DMS114 treated with DMSO at 0.1 percent for 48 hours (cell line): Measurements from ENCODE around the gene BHLHE41.

ENCODE experiments used
- DNase-seq: peaks from one replicate; lab custom pipeline; 2025; ENCODE audit not compliant: unreplicated experiment; lab: John Stamatoyannopoulos, UW

Gene BHLHE41

DNA sequence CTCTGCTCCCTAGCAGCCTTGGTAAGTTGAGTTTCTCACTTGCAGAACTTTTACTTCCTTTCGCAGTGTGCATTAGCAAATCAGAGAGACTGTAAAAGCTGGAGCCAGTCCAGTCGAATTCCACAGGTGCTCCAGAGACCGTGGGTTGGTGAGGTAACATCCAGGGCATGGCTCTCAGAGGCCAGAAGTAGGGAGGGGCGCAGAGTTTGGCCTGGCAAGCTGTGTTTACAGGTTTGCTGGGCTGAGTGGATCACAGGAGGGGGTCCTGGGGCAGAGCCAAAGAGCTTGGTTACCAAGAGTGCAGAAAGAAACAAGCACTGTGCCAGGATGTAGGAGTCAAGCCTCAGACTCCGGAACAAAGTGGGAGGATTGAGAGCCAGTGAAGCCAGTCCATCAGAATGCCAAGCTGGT, 10.2 kb upstream of the BHLHE41 start:
- DNase-seq: no peak

DNA sequence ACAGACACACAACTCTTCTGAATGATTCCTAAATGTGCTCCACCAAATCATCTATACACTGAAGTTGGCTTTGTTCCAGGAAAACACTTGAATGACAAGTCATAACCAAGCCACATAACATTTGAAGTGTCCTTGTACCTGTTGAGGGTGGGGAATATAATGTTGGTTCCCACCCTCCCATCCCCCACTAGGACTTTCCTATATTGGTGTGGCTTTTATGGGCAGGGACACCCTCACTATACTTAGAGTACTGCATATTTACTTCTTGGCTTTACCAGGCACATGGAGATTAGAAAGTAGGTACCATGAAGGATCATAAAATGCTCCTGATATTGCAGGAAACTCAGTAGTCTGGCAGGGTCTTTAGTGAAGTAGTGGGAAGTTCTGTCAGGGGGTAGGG, 9.7 kb upstream of the BHLHE41 start:
- DNase-seq: no peak

DNA sequence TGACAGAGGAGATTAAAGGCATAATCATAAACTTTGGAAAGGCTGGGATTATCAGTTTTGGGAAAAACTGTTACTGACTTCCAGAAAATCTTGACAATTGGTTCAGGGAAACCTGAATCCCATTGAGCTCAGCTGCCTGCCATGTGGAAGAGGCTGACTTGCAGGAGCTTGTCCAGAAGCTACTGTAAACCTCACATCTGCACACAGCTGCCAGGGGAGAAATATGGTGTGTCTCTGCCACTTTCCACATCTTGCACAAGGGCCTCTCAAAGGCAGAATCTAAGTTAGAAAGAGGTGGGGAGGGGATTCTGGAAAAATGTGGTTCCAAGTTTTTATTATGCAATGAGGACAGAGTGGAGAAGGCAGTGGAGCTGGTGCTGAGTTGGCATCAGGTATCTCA, 8.7 kb upstream of the BHLHE41 start:
- DNase-seq: no peak

DNA sequence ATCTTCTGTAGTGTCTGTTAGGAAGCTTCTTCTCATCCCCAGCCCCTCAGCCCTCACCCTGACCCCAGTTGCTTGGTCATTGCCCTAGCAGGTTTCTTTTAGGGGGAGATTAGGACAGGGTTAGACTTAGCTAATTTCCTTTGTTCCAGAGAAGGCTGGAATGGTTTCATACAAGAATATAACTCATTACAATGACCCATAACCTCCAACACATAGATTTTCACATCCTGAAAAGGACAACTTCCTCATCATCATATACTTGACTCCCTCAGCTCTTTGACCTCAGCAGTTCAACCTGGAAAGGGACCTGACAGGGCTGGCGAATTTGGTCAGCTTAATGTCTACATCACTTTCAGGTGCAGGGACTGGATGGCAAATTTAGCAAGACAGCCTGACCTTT, 8.0 kb upstream of the BHLHE41 start:
- DNase-seq: no peak

DNA sequence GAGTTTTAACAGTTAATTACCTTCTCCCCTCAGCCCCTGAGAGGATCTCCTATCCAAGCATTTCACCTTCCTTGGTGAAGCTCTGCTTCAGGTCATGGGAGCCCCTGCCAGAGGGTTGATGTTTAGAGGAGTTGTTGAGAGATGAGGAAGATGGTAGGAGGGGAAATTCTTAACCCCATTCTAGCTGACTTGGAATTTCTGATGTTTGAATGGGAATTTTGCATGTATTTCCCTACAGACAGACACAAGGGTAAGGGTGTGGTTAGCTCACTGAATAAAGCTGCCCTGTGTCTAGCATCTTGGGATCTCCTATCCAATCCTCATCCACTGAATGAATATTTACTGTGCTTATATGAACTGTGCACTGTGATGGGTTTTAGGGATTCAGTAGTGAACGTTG, 7.1 kb upstream of the BHLHE41 start:
- DNase-seq: no peak

DNA sequence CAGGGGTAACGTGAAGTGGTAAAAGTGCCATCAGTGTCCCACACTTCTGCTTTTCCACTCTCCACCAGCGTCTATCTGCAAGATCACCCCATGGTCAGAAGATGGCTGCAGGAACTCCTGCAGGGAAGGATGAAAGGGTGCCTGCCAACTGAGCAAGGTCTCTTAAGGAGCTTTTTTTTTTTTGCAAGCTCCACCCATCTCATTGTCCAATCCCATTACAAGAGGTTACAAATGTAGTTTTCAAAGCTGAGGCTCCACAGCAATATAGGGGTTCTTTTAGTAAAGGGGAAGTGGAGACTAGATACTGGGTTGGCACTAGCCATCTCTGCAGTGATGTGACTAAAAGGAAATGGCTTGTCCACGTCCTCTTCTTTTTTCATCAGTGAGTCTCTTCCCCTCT, 5.9 kb upstream of the BHLHE41 start:
- no peak for DNase-seq

DNA sequence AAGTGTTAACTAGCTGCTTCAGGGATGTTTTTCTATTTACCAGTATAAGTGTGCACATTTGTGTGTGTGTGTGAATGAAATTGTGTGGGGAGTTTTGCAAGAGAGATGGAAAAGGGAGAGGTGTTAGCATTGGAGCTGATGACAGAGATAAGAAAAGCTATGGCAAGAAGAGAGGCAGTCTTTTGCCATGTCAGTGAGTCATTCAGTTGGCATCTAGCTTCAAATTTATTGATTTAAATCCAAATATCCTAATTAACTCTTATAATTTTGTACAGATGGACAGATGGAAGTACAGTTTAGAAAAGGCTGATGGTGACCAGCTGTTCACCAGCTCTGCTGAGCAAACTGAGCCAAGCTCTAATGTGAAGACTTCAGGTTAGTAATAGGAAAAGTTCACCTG, 3.3 kb upstream of the BHLHE41 start:
- DNase-seq: no peak

DNA sequence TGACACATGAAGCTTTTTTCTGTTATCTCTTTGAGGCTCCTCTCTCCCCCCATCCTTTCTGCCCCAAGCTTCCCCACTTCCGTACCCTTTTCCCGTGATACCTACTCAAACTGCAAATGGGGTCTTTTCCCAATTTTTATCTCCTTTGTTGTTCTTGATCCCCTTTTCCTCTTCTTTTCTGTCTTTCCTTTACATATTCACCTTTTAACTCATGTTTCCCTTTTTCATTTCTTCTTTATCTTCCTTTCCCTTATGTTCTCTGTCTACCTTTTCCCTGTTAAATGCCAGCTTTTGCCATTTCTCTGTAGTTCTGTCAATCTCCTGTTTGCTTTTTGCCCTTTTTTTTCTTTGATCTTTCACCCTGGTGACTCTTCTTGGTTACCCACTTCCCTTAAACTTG, 2.6 kb upstream of the BHLHE41 start:
- DNase-seq: no peak

DNA sequence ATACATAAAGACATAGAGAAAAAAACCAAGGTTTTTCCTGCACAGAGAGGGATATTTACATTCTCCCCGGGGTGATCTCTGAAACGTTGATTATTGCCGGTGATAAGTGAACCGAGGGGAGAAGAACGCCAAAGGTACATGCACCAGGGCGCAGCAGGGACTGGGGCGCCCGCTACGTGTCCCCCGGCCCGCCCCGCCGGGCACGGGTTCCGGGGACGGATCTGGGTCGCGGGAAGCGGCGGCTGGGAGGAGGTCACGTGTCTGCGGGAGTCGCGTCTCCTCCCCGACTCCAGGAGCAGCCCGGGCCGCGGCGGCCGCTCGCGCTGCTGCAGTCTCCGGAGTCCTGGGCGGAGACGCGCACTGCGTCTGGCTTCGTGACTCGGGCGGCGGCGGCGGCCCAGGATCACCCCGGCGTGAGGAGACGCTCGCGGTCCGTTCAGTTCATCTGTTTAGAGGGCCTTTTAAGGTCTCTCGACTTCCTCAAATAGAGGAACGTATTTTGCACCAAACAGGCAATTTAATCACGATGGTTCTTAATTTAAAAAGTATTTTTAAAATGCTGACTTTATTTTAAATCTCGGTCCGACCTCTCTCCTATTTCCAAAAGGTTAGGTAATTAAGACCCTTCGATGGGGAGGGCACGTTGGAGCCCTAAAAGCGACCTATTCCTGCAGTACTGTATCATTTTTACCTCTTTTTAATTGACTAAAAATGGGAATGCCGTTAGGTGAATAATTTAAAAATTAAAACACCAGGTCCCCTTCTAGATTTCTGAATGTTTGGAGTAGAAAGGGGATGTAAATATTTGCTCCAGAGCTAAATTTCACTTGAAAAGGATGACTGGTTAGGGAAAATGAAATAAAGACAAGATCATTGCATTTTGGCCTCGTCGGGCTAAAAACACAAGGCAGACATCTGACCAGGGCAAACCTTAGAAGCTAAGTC, 1.8 kb upstream of the BHLHE41 start:
- peak; percentile 63 for DNase-seq

DNA sequence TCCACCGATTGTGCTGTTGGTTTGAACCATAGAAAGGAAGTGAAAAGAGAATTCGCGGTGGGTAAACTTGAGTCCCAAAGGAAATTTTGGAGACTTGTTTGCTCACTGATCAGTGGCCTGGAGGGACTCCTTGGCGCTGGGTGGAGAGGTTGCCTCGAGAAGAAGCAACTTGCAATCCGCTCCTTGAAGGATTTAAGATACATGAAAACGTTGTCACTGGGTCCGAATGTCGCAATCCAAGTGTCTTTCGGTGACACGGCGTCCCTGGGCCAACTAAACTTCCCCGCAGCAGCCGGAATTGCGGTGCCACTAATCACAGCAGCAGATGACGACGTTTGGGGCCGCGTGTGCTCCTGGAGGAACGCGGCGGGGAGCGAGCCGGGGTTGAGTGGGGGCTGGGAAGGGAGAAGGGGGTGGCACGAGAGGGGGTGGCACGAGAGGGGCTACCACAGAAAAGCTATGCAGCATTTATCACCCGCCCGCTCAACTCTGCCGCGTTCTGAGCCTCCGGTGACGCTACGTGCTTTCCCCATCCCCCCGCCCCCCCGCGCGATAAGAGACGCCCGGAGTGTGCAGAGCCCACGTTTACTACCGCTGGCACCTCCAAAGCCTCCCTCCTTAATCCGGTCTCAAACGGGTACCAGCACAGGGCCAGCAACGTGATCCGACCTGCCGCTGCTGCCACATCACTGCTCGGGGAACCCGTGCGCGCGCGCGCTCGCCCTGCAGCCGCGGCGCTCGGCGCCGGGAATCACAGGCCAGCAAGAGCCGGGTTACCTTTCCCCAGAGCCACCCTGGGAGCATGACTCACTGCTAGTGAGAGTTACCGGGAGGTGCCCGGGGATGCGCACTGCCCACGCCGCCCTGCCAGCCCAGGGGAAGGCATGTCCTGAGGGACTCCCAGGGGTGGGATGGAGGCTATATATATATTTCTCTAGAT, 833 bp upstream of the BHLHE41 start:
- no peak for DNase-seq

DNA sequence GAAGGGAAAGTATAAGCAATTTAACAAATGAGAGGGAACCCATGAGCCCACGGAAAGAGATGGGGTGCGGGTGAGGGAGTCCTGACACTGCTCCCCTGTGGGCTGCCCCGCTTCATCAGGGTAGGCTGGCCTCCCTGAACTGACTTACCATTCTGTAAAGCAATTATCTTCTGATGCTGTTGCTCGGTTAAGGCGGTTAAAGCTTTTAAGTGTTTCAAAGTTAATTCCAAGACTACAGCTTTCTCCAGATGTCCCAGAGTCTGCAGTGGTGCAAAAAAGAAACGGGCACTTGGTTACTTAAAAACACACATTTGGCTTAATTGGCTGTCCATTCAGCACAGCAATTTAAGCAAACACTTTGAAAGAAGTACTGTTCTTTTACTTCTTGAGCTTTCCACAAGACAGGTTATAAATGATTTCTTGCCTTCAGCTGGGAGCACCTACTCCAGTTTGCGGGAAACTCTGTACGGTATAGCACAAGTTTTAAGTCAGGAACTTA, 1.3 kb downstream of the BHLHE41 start:
- no peak for DNase-seq

DNA sequence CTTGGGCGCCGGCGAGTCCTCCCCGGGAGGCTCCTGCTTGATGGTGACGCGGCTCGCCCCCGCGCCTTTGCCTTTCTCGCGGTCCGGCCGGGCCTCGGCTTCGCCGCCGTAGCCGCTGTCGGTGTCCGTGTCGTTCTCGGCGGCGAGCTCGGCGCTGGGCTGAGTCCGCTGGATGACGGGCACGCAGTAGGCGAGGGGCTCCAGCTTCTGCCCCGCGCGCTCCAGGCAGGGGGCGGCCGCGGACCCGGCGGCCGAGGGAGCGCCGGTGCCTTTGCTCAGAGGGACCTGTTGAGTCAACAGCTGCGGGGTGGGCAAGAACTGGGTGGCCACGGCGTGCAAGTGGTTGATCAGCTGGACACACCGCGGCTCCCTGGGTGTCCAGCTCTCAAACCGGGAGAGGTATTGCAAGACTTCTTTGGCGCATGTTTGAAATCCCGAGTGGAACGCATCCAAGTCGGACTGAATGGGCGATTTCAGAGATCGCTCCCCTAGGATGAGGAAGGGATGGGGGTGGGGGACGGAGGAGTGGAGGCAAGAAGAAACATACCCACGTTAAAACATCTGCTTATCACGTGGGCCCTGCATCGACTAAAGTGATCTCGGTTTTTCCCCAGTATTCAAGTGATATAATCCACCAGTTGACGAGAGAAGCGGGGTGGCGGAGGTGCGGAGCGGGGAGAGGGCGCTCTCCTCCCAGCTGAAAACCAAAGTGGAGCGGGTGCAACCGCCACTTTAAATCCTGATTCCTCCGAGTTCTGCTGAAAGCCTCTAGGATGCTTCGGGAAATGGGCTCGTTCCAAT, 2.0 kb downstream of the BHLHE41 start:
- peak; percentile 49 for DNase-seq

DNA sequence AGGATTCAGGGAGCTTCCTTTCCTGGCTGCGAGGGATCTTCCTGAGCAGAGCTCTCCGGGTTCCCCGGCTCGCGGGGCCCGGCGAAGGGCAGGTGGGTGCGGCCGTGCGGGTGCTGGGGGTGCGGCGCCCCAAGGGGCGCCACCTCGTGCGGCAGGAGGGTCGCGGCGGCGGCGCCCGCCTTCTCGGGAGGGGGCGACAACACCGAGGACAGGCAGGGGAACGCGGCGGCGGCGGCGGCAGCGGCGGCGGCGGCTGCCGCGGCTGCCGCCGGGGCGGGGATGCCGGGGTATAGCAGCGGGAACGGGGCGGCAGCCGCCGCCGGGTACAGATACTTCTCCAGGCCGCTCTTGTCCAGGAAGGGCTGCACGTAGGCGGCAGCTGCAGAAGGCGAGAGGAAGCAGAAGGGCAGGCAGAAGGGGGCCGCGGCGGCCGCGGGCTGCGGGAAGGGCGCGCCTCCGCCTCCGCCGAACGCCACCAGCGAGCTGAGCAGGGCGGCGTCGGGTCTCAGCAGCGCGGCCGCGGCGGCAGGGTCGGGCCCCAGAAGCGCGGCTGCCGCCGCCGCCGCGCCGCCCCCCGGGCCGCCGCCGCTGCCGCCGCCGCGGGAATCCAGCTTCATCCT, 2.7 kb downstream of the BHLHE41 start:
- DNase-seq: no peak

DNA sequence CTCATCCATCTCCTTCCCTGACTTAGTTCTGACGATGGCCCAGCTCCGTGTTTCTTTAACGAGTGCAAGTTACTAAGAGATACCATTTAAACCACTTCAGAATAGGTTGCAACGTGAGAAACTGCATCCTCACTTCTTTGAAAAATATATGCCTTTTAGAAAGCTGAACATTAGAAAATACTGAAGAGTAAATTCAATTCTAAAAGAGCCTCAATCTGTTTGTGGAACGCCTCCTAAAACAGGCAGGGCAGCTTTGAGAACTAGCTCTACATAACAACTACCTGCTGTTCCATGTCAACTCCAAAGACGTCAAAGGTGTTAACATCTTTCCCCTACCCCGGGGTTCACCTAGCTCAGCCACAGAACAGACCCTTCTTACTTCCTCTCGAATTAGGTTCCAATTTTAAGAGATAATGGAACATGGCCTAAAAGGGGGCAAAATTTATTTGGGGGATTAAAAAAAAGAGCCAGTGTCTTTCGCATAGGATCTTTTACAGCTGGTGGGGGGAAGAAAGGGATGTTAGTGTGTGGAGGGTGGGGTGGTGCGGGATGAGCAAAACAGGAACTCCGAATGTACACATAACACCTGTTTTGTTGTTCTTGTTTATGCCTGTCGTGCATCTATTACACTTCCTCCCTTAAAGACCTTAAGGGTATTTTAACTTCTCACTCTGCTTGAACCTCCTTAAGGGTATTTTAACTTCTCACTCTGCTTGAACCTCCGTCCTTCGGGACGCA, 3.3 kb downstream of the BHLHE41 start:
- DNase-seq: no peak

DNA sequence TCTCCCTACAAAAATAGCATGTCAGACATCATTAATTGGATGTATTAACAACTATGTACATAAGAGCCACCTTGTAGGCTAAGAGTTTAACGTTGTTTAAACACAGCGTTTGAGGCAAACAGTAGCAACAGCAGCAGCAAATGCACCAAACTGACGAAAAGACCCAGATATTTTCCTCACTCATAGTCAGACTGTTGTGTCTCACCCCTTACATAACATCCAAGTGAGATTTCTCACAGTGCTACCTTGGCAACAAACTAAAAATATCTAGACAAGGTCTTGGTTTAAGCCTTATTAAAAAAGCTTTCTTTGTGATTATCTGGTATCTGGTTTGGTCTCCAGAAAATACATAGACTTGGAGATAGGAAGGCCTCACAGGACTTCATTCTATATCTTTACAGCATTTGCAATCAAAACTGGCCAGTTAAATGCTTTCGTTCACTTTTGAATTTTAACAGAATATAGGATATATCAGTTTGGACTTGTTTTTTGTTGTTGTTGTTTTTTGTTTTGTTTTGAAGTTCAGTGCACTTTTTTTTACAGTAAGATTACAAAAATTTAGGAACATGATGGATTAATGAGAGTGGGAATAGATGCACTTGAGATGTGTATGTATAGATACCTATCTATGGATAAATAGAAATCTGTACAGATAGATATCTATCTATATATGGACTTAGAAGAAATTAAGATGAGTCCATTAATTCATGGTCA, 4.1 kb downstream of the BHLHE41 start:
- DNase-seq: no peak

DNA sequence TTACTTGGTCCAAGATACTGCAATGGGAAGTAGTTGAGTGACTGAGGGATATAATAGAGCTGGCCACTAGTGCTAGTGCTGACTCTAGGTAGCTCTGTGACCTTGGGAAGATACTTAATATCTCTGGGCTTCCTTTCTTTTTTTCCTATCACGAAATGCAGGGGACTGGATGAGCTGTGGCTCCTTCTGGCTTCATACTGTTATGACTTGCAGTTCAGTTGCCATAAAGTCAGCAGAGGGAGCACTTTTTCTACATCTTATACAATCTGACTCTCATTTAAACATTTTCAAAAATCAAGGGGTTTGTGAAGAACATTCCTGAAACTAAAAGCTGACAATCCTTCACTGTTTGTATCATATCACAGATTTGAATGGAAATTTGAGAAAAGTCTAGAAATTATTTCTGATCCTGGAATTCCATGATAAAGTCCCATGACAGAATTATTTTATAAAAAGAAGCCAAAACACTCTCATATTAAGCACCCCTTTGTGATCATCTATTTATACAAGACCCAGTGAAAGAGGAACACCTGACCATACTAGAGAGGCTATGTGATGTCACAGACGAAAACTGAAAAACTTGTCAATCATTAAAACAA, 5.3 kb downstream of the BHLHE41 start:
- peak; percentile 79 for DNase-seq

DNA sequence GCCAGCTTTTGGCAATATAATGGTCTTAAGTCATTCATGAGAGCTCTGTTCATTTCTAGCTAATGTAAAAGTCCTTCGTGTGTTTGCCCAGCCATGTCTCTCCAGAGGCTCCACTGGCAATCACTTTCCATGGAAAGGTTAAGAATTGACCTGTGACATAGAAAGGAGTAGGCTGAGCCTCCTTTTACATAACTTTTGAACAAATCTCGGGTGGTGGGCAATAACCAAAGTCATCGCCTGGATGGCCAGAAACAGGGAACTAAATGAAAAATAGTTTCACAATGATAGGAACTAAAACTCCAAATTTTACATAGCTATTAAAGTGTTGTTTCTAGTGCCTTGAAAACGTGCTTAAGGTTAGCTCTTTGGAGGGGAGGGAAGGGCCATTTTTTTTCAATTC, 6.5 kb downstream of the BHLHE41 start:
- no peak for DNase-seq

DNA sequence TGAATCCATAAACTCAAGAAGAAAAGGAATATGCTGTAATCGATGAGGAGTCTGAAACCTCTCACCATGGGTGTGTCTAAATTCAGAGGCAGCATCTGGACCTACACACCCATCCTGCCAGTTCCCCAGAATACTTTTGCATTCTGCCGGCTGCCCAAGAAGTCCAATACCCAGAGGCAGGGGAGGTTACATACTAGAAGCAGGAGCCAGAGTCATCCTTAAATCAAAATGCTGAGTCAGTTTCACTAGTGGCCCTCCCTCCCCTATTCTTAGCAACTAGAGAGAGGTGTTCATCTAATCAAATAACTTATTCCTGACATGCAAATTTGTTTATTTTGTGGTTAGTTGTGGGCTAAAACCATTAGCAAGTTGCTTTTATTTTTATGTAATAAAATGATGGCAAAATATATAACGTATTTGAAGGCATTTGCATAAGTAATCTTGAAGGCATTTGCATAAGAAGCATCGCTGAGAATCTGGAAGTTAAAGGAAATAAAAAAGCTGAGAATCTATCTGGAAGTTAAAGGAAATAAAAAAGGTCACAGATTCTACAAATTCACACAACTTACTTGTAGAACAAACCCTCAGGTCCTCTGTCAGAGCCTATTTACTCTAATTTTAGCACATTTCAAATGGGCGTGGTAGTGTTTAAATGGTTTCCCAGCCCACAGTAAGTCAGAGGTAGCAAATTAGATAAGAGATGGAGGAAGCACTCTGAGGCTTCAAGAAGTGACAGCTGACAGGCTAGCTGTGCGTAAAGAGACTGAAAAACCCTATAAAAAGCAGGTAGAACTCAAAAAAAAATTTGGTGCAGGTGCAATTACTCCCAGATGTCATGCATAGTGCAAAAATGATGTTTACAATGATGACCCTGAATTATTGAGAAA, 7.8 kb downstream of the BHLHE41 start:
- DNase-seq: no peak
